ENCODE data around the gene CEP76.

CEP76 gene

DNA sequence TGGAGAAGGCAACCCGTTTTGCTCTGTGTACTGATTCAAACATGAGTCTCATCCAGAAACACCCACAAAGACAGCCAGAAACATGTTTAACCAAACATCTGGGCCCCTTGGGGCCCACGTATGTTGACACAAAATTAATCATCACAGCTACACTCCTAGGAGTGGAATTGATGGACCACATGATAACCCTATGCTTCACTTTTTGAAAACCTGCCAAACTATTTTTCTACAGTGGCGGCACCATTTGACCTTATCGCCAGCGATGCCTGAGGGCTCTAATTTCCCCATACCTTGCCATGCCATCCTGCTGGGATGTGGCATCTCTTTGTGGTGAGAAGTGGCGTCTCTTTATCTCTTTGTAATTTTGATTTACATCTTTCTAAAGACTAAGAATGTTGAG lies 38.8 kb upstream of the CEP76 start:
- ChIA-PET CTCF (interaction anchor here (1.0 kb wide), 1 partner anchor 193 kb away, joined by 3 read pairs; no protein-coding TSS in a partner anchor), POLR2A (ENCODE audit: low non-redundant PET) (no interaction called here)
- peak overlapping the region; percentile 78 for H3K27ac ChIP-seq
- TF ChIP-seq, protein P1, sequence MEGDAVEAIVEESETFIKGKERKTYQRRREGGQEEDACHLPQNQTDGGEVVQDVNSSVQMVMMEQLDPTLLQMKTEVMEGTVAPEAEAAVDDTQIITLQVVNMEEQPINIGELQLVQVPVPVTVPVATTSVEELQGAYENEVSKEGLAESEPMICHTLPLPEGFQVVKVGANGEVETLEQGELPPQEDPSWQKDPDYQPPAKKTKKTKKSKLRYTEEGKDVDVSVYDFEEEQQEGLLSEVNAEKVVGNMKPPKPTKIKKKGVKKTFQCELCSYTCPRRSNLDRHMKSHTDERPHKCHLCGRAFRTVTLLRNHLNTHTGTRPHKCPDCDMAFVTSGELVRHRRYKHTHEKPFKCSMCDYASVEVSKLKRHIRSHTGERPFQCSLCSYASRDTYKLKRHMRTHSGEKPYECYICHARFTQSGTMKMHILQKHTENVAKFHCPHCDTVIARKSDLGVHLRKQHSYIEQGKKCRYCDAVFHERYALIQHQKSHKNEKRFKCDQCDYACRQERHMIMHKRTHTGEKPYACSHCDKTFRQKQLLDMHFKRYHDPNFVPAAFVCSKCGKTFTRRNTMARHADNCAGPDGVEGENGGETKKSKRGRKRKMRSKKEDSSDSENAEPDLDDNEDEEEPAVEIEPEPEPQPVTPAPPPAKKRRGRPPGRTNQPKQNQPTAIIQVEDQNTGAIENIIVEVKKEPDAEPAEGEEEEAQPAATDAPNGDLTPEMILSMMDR (conservative IDR thresholded peaks at IDR 0.05; ENCODE audit: low read depth), result no peak
- DNase-seq (ENCODE audit: low spot score), result peak; percentile 88

DNA sequence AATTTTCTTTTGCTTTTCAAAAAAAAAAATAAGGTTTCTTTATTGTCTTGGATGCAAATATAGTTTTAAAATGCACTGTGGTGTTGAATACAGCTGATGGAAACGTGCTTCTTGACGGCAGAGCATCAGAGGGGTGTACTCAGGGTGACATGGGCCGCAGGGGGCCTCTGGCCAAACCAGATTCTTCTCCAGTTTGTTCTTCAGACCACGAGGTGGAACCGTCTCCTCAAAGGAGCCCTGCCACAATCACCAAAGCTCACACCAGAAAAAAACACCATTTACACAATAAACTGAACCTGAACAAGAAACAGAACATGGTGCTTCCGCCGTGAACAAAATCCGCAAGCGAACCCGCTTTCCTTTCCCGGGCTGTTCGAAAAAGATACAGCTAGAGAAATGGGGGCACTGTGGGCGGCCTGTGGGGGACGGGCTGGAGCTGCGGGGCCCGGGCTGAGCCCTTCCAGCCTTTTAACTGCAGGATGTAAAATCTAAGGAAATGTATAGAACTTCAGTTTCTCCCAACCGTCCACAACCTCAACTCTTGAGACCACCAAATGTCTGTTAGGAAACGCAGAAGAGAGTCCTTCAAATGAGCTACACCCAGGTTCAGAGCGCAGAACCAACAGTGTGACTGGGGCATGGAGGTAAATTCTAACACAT lies 34.9 kb upstream of the CEP76 start:
- TF ChIP-seq, protein P1 (conservative IDR thresholded peaks at IDR 0.05; ENCODE audit: low read depth), result no peak
- ChIA-PET POLR2A (ENCODE audit: low non-redundant PET) (no interaction called here), CTCF (interaction anchor here (1.0 kb wide), 2 partner anchors 10 to 197 kb away, joined by 3 to 4 read pairs; no protein-coding TSS in a partner anchor)
- no peak overlapping the region for H3K27ac ChIP-seq
- DNase-seq (ENCODE audit: low spot score), result no peak

DNA sequence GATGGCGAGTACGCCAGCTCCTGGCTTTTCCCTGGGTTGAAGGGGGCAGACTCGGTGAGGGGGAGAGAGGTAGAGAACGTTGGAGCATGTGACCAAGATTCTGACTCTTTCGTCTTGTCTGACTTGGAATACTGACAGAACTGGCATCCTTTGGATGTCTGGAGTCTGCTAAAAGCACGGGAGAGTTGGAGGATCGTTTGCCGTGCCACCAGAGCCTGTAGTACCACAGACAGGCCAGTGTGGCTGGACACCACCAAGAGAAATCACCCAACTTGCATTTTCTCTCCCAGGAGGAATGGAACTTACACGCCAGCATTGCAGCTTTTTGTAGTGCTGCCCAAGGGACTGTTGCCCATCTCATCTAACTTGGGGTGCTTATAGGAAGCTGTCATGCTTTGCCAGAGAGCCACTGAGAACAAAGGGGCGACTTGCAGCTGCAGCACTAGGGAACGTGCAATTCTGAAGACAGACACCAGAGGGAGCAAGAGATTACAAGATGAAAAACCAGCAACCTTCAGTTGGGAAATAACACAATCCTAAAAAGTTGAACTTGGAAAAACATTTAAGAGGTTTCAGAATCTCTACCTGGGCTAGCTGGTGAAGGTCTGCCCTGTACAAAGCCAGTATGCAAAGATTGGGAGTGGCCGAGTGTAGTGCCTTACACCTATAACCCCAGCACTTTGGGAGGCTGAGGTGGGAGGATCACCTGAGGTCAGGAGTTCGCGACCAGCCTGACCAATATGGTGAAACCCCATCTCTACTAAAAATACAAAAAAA lies 24.4 kb upstream of the CEP76 start:
- DNase-seq (ENCODE audit: low spot score), result peak; percentile 68
- peak overlapping the region; percentile 25; the same call in 1 of the 2 replicates for H3K27ac ChIP-seq
- ChIA-PET CTCF (interaction anchor here (0.5 to 1.6 kb wide), 15 partner anchors 11 to 433 kb away, joined by 3 to 13 read pairs (median 3); no protein-coding TSS in a partner anchor), POLR2A (ENCODE audit: low non-redundant PET) (no interaction called here)
- TF ChIP-seq, protein P1 (conservative IDR thresholded peaks at IDR 0.05; ENCODE audit: low read depth), result peak; percentile 85

DNA sequence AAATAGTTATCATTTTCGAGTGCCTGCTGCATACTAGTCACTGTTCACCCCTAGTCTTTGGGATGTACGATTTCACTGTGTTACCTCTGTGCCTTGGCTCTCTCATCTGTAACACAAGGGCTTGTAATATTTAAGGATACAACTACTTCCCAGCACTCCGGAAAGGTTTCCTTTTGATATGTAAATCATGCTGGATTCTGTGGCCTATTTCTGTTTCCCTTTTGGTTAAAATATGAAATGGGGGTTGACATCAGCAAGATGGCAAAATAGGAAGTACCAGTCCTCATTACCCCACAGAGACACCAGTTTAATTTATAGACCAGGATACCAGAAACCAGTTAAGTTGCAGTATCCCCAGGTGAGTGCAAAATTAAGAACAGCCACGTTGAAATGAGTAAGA lies 23.8 kb upstream of the CEP76 start:
- TF ChIP-seq, protein P1 (conservative IDR thresholded peaks at IDR 0.05; ENCODE audit: low read depth), result no peak
- ChIA-PET POLR2A (ENCODE audit: low non-redundant PET) (no interaction called here), CTCF (interaction anchor here (0.5 to 1.6 kb wide), 8 partner anchors 11 to 208 kb away, joined by 3 to 13 read pairs (median 3); no protein-coding TSS in a partner anchor)

DNA sequence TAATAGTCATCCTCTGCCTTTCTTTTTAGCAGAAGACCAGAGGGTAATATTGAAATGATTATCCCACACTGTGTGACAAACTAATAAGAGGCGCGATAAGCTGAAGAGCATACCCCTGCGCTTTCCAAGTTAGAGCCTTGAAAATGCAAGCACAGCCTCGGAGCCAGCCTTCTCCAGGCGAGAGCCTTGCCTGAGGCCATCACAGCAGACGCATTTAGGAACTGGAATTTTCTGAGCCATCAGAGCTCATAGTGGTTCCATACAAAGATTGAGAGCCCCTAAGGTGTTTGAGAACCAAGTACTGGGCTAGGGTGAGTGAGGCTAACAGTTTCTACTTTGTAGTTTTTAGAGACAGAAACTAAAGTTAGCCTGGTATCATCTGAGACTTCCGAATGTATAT lies 20.2 kb upstream of the CEP76 start:
- TF ChIP-seq, protein P1 (conservative IDR thresholded peaks at IDR 0.05; ENCODE audit: low read depth), result no peak
- CTCF ChIA-PET, result interaction anchor here (0.6 to 1.5 kb wide), 3 partner anchors 21 to 212 kb away, joined by 3 to 4 read pairs (median 4); no protein-coding TSS in a partner anchor
- POLR2A ChIA-PET (ENCODE audit: low non-redundant PET), result no interaction called here

More for the DNA sequence above, 23.8 kb upstream of the CEP76 start:
- H3K27ac ChIP-seq, result peak overlapping the region; percentile 25; the same call in 1 of the 2 replicates
- DNase-seq (ENCODE audit: low spot score), result no peak

DNA sequence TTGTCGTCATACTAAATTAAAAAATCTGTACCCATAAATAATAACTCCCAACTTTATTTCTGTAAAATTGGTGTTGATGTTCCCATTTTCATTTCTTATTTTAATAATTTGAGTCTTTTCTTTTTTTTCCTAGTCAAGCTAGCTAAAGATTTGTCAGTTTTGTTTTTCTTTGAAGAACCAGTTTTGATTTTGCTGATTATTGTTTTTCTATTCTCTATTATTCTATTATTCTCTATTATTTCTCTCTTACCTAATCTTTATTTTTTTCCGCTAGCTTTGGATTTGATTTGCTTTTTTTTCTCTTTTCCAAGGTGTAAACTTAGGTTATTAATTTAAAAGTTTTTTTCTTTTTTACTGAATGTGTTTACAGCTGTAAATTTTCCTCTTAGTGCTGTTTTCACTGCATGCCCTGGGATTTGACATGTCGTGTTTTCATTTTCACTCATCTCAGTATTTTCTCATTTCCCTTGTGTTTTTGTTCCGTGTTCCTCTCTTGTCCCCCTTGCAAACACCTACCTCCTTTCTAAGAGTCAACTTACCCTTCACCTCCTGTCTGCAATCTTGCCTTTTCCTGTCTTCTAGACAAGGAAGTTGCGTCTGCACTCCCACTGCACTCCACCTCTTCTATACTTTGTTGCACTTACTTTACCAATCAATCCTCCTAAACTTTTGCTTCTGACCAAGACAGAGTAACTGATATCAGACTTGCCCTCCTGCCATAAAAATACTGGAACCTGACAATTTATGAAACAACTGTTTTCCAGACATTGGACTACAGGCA lies 19.2 kb upstream of the CEP76 start:
- POLR2A ChIA-PET (ENCODE audit: low non-redundant PET), result no interaction called here
- no peak overlapping the region for H3K27ac ChIP-seq
- TF ChIP-seq, protein P1 (conservative IDR thresholded peaks at IDR 0.05; ENCODE audit: low read depth), result no peak
- CTCF ChIA-PET, result no interaction called here
- DNase-seq (ENCODE audit: low spot score), result no peak

More for the DNA sequence above, 20.2 kb upstream of the CEP76 start:
- H3K27ac ChIP-seq, result no peak overlapping the region
- no peak for DNase-seq (ENCODE audit: low spot score)
